Measurements from ENCODE around the gene HSPB9.

Gene HSPB9

DNA sequence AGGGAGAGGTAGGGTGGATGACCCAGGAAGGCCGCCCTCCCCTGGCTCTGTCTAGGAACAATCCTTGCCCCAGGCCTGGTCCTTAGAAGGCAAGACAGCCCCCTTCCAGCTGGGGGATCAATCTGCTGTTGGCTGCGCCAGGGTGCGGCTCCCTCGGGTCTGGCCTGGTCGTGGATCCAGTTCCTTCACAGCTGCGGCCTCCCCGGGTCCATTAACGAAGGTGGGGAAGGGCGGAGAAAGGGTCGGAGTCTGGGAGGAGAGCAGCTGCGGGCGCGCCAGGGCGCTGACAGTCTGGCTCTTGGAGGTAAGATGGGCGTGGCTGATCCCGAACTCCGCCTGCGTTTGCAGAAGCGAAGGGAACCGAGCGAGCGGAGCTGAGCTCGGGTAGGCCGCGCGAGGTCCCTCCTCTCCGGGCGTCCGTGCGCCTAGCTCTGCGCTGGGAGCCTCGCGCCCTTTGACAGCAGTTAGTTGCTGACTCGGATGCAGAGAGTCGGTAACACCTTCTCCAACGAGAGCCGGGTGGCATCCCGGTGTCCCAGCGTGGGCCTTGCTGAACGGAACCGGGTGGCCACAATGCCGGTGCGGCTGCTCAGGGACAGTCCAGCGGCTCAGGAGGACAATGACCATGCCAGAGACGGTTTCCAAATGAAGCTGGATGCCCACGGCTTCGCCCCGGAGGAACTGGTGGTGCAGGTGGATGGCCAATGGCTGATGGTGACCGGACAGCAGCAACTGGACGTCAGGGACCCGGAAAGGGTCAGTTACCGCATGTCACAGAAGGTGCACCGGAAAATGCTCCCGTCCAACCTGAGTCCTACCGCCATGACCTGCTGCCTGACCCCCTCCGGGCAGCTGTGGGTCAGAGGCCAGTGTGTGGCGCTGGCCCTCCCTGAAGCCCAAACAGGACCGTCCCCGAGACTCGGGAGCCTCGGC lies at the start of gene HSPB9:
Gene HSPB9, plus strand, starts transcription at position 434 of the 933 bp plus-strand sequence. Its CDS starts 47 bp downstream, at position 481.
- DNase-seq (ENCODE audit: low read depth in 2 of 2), result no peak

DNA sequence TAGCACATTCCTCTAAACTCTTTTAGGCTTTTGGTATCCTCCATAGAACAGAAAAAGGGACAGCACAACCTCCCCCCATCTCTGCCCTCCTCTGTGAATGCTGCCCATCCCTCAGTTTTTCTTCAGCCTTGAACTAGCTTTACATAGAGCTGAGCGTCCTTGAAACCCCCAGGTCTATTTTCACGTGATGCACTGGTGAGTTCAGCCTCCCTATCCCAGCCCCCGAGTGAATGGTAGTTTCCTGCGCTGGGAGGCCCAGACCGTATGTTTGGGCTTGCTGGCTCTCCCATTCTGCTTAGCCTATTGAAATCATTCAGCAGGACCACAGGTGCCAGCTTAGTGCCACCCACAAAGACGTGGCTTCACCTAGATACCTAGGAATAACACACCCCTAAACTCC lies 46.8 kb upstream of the HSPB9 start:
- no peak for DNase-seq (ENCODE audit: low read depth in 2 of 2)

DNA sequence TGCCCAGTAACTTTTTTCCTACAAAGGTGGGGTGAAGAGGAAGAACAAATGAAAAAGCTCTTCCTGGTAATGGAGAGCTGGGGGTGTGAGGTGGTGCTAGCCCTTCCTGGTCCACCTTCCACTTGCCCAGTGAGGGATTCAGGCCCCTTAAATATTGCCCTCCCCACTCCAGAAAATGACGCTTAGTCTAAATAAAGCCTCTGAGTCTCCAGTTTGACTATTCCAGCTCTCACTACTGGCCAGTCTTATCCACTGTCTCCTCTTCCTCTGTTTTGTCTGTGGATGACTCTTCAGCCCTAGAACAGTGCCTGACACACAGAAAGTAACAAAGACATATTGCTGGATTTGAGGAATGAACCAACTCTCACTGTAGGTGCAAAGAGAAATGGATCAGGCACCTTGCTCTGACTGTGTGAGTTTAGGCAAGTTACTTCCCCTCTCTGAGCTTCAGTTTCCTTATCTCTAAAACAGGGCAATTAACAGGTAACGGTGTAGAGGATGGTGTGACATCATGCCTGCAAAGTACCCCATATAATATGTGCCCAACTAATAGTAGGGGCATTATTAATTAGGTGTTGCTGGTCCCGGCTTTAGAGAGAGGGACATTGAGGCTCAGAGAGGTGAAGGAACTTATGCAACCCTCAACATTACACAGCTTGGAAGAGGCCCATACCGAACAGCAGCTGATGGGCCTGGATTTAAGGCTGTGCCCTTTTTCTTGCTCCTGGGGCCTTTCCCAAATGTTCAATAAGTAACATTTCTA lies 45.6 kb upstream of the HSPB9 start:
- no peak for DNase-seq (ENCODE audit: low read depth in 2 of 2)

DNA sequence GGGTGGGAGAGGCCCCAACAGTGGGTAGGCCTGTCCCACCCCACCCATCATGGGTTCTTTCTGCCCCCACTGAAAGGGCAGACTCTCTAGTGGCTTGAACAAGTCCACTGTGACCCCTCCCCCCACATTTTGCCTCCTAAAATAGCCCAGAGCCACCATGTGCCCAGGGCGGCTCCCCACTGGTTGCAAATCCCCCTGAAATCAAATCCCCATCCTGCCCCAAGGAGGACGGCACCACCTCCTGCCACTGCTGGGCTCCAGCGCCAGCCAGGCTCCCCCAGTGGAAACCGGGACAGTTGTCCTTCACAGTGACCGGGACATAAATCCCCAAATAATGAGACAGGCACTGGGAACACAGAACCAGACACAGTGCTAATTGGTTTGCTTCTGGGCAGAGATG lies 44.8 kb upstream of the HSPB9 start:
- no peak for DNase-seq (ENCODE audit: low read depth in 2 of 2)

DNA sequence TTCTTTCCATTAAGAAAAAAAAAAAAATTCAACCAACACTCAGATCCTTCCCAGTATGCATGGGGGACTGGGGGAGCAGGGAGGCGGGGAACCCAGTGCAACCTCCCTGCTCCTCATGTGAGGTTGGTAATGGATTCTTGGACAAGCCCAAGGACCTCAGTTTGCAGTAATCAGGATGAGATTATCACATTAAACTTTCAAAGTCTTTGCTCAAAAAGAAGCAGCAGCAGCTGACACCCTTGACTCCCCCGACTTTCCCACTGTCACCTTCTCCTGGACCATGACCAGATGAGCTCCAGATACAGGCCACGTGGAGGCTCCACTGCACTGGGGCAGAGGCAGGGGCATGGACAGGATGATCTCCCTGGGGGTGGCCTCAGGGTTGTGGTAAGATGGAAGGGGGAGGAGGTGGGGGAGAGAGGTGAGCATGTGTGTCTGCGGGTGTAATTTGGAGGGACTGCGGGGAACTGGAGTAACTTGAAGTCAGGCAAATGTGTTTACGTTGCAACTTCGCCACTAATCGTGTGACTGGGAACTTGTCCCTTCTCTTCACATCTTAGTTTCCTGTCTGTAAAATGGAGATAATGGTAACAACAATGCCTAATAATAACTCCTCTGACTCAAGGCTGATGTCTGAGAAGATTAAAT lies 44.1 kb upstream of the HSPB9 start:
- DNase-seq (ENCODE audit: low read depth in 2 of 2), result no peak

- DNase-seq (ENCODE audit: low read depth in 2 of 2), result no peak
Observed at GRCh38 chr17:42079541-42079940, 43.1 kb upstream of the HSPB9 start.

DNA sequence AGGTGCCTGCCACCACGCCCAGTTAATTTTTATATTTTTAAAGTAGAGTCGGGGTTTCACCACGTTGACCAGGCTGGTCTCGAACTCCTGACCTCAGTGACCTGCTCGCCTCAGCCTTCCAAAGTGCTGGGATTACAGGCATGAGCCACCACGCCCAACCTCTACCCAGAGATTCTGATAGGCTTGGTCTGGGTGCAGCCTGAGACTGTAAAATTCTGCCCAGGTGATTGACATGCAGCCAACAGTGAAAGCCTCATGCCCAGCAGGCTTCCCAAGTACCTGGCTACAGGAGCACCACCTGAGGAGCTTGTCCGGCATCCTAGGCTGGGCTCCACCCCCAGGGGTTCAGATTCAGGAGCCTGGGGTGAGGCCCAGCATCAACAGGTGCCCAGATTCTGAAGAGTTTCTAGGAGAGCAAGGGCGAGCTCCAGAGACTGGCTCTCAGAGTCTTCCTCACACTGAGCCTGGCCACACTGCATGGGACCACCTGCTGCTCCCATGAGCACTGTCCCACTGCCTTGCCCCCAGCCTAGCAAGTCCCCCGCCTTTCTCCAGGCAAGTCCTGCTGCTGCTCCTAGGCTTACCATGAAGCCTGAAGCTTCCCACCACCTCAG lies 41.0 kb upstream of the HSPB9 start:
- DNase-seq (ENCODE audit: low read depth in 2 of 2), result no peak

DNA sequence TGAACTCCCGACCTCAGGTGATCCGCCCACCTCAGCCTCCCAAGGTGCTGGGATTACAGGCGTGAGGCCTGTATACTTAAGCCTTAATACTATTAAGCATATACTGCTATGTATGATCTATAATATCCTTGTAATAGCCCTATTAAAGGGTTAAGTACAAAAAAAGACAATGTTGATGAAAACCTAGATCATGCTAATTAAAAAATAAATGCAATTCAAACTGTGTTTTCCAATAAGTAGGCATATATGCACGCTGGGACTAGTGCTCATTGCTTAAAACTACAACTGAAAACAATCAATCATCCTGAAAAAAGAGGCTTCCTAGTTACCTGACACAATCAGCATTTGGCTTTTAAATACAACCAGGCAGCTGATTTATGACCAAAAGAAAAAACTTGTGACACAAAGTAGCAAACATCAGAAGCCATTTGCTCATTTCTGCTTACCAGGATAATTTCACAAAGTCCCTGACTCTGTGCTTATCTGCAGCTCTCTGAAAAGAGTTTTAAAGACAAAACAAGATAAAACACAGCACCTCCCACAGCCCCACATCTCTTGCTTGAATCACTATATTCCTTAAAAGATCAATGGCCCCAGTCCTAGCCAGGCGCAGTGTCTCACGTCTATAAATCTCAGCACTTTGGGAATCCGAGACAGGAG lies 35.4 kb upstream of the HSPB9 start:
- no peak for DNase-seq (ENCODE audit: low read depth in 2 of 2)

GRCh38 chr17:42087736-42088705 lies 34.6 kb upstream of the HSPB9 start:
- no peak for DNase-seq (ENCODE audit: low read depth in 2 of 2)

DNA sequence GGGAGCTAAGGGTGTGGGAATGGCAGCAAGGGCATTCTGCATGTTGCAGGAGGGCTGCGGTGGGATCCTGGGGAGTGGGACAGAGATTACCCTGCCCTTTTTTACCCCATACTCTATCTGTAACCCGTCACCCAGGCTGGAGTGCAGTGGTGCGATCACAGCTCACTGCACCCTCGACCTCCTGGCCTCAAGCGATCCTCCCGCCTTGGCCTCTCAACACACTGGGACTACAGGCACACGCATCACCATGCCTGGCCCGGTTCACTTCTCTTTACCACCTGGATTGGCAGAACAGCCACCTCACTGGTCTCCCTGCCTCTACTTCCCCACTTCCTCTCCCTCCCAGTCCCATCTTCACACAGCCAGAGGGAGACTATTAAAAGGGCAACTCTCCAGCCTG lies 33.9 kb upstream of the HSPB9 start:
- DNase-seq (ENCODE audit: low read depth in 2 of 2), result no peak

DNA sequence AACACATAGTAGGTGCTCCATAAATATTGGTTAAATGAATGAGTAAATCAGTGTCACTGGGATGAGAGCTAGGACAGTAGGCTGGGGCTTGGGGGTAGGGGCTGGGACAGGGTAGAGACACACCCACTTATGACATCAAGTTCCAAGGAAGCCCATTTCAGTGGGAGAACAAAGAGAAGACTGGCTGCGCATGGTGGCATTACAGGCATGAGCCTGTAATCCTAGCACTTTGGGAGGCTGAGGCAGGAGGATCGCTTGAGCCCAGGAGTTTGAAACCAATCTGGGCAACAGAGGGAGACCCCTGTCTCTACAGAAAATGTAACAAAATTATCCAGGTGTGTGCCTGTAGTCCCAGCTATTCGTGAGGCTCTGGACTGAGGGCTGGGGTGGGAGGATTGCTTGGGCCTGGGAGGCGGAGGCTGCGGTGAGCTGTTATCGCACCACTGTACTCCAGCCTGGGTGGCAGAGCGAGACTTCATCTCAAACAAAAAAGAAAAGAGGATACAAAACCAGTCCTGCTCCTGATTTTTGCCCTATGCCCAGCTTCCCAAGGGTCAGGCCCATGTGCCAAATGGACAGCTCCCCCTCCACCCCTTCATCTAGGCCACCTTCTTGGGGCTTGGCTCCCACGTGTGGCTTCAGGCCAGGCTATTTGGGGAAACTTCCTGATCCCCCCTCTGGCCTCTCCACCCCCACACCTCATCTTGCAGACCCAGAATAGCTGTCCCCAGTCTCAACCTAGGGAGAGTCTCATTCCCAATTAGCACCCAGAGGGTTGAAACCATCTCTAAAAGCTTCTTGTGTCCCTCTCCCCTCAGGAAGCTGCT lies 31.4 kb upstream of the HSPB9 start:
- no peak for DNase-seq (ENCODE audit: low read depth in 2 of 2)

- DNase-seq (ENCODE audit: low read depth in 2 of 2), result no peak
Observed at GRCh38 chr17:42092939-42093338, 29.7 kb upstream of the HSPB9 start.

GRCh38 chr17:42094375-42095069 lies 28.1 kb upstream of the HSPB9 start:
- no peak for DNase-seq (ENCODE audit: low read depth in 2 of 2)

- no peak for DNase-seq (ENCODE audit: low read depth in 2 of 2)
Observed at GRCh38 chr17:42096360-42097111, 26.1 kb upstream of the HSPB9 start.

GRCh38 chr17:42097691-42098631 lies 24.6 kb upstream of the HSPB9 start, which contains the start of gene ZNF385C:
ZNF385C (minus strand) TSS chr17:42098473; CDS start chr17:42063056, 35,417 bp downstream.
- DNase-seq (ENCODE audit: low read depth in 2 of 2), result peak in 1 of 2 donors; percentile 53

DNA sequence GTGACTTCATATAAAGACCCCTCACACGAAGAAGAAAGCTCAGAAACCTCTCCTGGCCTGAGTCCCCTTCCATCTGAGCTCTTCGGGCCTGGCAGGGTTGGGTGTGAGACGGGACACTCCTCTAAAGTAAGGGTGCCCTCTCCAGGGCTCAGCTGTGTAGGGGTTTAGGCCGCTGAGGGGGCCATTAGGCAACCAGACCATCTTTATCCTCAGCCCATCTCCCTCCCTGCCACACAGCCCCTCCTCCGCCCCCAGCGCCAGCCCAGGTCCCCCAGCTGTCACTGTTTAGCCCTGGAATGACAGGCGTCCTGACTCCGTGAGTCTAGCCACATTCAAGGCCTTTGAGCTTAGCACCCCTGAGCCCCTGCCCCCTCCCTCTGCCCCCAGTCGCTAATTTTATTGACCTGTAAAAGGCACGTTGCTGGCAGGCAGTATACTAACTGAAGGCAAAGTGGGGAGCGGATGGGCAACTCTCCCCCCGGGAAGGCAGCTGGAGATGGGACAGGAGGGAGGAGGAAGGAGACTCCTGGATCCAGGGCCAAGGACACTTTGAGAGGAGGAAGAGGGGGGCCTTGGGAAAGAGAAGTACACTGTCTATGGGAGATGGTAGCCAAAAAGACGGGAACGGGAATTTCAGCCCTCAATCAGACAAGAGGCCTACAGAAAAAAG lies 23.7 kb upstream of the HSPB9 start:
- DNase-seq (ENCODE audit: low read depth in 2 of 2), result no peak
